Right ventricle myocardium inferior (tissue), 1 donor: Measurements from ENCODE around the gene PKP4. TPM values are rescaled to one million over a fixed set of nuclear protein-coding genes. Genes with fewer than 3 reads are reported as not detected.
"Not testable (repeated sequence)": the region's sequence is repeated elsewhere in the genome, so short reads cannot be mapped to it uniquely, and the experiment has no call there.

Source experiments
- ATAC-seq: fragments of 200-7000 bp; cut with Tn5 transposase; one replicate; pipeline ENCODE4 v1.9.1; 2020; ENCODE audit warnings: mild to moderate bottlenecking, moderate library complexity
- DNase-seq: peaks from one replicate; pipeline ENCODE4 v3.0.0; 2021; ENCODE audit errors: missing footprints
- intact Hi-C: fragments of 100-400 bp; cut with DNase I; formaldehyde crosslinking; loops from one replicate; pipeline ENCODE4 v1.11.0; 2022
- total RNA-seq: library from RNA; stranded (reverse); fragmentation: NEBNext Ultra II Directional; extraction: Animal tissue kit (Norgen Biotek cat#: 25700); gene quantifications from one replicate; pipeline ENCODE4 v1.2.1, GENCODE V29; 2021
- donor health status: DM: no; HTN: yes; CAD: no; lungs with severe emphysema.

PKP4 gene
- total RNA-seq, 1 donor from 2014 or later, result 47.9 TPM

DNA sequence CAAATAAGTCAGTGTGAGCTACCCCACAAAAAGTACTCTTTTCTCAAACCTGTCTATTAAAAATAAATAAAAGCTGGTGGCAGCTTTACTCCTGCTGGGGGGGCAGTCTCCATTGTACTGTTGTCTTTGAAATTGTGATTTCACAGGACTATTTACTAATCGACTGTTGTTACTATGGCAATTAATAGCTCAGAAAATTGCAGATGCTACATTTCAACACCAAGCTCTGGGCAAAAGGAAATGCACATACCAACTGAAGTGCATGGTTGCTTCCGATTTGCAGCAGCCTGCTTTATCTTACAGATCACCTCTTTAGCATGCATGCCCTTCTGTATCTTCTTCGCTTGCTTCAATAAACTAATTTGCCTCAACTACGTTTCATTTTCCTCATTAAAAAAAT lies 220.8 kb downstream of the PKP4 start:
- intact Hi-C loops, result loop anchor here (5.0 kb wide), 3 partner anchors 50 to 220 kb away; partner anchors contain the start of genes CCDC148 and PKP4
- DNase-seq, result no peak
- no peak for ATAC-seq

DNA sequence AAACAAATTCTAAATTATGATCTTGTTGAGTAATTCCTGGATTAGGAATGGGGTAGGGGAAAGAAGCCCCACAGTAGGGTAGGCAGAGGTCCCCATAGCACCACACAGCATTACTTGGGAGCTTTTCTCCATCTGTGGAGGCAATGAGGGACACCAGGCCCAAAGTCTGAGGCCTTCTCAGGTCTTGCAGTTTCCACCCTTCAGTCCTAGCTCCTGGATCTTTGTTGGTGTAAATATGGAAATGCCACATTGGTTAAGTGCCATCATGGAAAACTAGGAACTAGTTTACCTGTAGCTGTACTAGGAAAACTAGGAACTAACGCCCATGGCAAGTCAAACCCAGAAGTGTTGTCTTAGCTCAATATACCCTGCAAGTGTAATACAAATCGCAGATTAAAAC lies 225.1 kb downstream of the PKP4 start:
- intact Hi-C loops, result no loop called here
- no peak for ATAC-seq
- no peak for DNase-seq

DNA sequence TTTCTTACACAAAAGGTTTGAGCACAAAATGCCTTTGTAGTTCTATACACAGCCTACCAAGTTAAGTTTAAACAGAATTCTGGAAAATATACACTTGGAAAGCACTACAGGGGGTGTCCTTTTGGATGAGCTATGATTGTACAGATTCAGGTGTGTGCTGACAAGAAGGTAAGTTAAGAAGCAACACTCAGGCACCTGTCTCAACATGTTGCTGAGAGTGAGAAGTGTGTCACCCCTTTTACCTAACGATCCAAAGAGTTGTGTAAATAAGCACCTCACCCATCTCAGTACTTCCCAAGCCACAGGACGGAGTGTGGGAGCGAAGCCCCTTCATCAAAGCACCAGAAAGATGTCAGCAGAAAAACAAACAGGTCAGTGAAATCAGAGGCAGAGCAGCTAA lies 228.9 kb downstream of the PKP4 start:
- intact Hi-C loops, result no loop called here
- DNase-seq, result no peak
- ATAC-seq, result no peak

DNA sequence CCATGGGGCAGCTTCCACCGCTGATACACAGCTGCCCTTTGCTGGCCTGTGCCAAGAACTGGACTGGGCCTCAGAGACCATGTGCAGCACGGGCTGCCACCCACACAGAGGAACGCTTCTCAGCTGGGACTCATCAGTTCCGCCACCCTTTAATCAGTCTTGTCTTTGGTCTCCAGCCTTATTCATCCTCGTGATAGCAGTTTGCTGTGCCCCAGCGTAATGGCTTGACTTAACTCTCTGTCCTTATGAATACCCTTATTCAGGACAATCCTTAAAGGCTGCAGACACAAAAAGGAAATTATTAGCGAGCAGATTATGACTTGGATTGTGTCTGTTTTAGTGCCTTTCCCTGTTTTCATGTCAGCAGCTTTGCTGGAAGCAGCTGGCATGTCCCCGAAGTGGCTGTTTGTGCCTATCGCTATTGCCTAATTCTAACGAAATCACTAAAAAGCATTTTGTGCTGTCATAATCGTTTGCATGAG lies 229.5 kb downstream of the PKP4 start:
- DNase-seq (no peak), ATAC-seq (peak; percentile 77)
- intact Hi-C loops, result no loop called here

DNA sequence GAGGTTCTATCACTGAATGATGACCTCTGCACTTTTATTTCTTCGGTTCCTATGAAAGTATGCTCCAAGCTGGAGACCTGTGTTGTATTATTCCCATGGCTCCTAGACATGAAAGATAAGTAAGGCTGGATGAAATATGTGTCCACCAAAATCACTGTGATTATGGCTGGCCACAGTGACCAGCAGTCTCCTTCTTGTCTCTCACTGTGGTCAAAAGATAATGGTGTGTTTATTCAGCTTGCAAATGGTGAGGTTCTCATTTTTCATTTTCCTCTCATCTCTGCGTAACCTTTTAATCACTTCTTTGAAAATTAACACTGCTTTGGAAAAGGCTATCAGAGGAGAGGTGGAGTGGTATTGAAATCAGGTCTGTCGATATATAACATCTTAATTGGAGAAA lies 230.6 kb downstream of the PKP4 start:
- ATAC-seq (no peak), DNase-seq (no peak)
- intact Hi-C loops, result no loop called here

DNA sequence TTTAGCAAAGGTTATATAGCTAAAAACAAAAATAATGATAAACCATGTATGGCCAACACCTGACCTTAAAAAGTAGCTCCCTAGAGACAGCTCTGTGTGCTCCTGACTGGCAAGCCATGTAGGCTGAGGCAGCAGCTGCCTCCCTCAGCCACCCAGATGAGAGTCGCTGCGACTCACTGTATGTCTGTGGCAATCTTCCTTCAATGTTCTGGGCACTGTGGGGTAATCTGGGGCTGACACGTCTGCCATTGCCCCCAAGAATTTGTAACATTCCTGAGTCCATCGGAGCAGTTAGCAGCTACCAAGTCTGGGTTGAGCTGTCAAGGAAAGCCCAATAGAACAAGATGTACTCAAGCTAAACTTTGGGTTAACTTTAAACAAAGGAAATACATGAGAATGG lies 232.0 kb downstream of the PKP4 start:
- DNase-seq, result no peak
- ATAC-seq, result no peak
- intact Hi-C loops, result no loop called here

DNA sequence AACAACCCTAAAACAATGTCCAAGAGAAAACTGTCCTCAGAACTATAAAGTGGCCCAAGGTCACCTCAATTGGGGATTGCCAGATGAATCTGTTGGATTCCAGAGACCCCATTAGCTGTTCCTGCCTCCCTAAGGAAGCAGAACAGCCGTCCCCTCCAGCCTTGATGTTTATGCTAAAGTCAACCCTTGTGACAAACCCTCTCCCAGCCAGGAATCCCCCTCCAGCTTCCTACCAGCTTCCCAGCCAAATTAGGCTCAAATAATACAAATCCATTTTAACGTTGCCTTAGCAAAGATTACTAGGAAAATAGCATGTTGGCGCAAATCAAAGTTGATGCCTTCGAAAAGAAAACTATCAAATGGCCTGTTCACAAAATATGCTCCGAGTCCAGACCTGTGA lies 232.6 kb downstream of the PKP4 start:
- DNase-seq (no peak), ATAC-seq (no peak)
- intact Hi-C loops, result no loop called here

DNA sequence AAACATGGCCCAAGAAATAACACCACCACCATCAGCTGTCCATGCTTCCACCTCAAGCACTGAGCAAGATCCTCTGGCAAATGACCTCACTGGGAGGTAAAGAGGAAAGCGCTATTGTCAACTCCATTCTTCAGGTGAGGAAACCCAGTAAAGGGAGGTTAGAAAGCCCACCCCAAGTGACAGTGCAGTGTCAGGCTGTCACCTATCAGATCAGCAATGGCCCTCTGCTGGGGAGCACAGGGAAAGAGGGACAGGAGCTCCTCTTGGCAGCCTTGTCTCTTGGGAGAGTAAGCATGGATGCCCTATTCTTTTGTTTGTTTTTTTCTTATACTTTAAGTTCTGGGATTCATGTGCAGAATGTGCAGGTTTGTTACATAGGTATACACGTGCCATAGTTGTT lies 234.1 kb downstream of the PKP4 start:
- no peak for DNase-seq
- intact Hi-C loops, result no loop called here
- ATAC-seq, result no peak

DNA sequence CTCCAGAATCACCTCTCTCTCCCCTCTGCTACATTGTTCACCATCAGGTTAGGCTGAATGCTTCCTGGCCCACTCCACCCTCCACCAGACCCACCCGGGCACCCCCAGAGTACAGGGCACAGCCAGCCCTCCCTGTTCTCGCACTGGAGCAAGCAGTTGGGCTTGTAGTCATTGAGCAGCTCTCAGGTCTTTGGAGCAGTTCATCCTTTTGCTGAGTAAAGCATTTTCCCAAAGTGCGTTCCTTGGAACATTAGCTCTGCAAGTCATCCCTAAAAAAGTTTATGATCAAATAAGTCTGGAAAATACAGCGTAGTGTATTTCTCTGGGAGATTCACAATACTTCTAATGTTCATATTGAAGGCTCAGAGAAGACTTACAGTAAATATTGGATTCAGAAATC lies 234.9 kb downstream of the PKP4 start:
- no peak for DNase-seq
- intact Hi-C loops, result no loop called here
- ATAC-seq, result no peak

DNA sequence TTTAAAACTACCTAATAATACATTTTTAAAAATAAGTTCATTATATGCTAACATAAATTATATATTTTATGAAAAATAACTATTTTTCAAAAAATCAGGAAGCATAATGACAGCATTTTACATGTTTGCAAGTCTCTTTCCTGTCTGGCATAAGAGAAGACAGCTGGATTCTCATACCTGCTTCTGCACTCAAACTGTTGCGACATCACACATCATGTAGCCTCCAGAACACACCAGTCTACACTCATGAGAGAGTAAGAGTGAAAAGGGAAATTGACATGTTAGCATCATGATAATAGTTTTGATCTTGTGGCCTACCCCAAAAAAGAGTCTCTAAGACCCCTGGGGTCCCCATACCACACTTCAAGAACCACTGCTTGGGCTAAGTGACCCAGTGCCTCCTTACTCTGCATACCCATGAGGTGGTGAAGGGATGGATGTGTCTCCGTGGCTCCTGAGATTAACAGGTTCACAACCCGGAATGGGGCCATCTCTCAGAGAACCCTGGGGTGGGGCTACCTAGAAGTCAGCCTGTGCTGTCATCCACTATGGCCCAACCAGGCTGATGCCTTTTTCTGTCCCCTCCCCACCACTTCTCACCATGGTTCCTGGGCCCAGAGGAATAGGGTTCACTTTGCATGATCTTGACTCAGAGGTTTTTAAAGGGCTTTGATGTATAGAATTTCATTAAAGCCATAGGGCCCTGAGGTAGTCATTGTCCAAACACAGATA lies 235.8 kb downstream of the PKP4 start:
- intact Hi-C loops, result no loop called here
- no peak for DNase-seq
- ATAC-seq, result no peak

DNA sequence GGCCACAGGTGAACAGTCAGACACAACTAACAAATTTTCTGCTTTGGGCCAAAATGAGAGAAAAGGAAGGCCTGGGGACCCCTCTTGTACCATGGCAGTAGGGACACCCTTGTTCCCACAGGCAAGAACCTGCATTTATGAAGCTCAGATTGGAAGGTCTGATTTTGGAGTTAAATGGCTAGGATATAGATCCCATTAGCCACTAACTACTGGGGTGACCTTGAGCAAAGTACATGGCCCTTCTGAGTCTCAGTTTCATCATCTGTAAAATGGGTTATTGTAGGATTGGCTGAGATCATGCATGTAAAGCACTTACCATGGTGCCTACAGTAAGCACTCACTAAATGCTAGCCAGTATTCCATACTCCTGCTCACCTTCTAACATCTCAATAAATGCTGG lies 236.7 kb downstream of the PKP4 start:
- DNase-seq (no peak), ATAC-seq (no peak)
- intact Hi-C loops, result no loop called here

DNA sequence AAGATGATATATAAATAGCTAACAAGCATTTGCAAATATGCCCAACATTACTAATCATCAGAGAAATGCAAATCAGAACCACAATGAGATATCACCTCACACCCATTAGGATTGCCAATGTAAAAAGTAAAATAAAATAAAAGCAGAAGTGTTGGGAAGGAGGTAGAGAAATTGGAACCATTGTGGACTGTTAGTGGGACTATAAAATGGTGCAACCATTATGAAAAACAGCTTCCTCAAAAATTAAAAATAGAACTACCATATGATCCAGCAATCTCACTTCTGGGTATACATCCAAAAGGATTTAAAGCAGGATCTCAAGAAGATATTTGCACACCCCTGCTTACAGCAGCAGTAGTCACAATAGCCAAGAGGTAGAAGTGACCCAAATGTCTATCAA lies 238.6 kb downstream of the PKP4 start:
- ATAC-seq (no peak), DNase-seq (no peak)
- intact Hi-C loops, result no loop called here

DNA sequence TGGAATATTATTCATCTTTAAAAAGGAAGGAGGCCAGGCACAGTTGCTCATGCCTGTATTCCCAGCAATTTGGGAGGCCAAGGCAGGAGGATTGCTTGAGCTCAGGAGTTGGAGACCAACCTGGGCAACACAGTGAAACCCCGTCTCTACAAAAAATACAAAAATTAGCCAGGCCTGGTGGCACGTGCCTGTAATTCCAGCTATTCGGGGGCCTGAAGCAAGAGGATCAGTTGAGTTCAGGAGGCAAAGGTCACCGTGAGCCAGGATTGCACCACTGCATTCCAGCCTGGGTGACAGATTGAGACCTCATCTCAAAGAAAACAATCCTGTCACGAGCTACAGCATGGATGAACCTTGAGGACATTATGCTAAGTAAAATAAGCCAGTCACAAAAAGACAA lies 239.0 kb downstream of the PKP4 start:
- intact Hi-C loops, ATAC-seq, DNase-seq: not testable (repeated sequence)

DNA sequence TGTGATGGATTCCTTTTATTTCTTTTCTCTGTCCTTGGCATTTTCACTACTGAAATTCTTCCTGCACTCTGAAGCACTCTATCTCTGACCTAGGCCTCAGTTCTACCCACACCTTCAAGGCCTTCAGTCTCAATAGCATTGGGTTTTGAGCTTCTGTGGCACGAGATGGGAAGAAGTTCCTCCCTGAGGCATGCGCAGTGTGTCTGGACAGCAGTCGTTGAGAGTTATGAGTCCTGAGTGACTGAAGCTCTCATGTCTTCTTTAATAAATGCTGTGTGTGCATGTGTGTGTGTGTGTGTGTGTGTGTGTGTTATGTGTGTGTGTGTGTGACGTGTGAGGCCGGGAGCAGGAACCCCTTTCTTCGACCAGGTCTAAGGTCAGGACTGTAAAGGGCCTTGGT lies 242.6 kb downstream of the PKP4 start:
- ATAC-seq (no peak), DNase-seq (no peak)
- intact Hi-C loops, result no loop called here

DNA sequence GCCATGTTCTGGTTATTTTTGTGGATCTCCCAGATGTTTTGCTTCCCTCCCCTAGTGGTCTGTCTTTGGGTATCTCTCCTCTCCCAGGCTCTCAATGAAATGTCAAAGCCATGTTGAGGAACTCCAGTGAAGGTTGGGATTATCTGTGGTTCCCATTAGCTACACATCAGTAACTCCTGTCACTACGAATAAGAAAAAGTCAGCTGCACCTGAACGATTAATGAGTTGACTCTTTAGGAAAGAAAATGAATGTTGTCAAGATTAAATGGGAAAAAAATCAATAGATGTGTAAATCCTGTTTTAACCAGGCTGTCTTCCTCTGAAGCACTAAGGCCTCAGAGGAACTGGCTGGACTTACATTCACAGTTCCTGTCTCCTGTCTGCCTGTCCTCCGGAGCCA lies 244.3 kb downstream of the PKP4 start:
- no peak for DNase-seq
- no peak for ATAC-seq
- intact Hi-C loops, result no loop called here

DNA sequence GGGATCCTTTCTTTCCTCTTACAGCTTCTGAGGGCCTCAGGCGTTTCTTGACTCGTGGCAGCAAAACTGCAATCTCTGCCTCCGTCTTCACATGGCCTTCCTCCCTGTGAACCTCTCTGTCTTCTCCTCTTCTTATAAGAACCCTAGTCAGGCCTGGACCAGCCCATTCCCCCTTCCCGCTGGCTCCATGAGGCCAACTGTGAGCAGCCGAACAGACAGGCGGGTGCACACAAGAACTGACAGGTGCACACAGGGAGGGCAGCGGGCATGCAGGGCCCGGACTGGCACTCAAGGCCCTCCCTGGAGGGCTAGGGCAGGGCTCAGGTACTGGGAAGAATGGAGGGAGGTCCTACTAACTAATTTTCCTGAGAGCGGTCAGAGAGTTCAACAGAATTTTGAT lies 246.0 kb downstream of the PKP4 start:
- intact Hi-C loops, result no loop called here
- ATAC-seq (no peak), DNase-seq (no peak)

DNA sequence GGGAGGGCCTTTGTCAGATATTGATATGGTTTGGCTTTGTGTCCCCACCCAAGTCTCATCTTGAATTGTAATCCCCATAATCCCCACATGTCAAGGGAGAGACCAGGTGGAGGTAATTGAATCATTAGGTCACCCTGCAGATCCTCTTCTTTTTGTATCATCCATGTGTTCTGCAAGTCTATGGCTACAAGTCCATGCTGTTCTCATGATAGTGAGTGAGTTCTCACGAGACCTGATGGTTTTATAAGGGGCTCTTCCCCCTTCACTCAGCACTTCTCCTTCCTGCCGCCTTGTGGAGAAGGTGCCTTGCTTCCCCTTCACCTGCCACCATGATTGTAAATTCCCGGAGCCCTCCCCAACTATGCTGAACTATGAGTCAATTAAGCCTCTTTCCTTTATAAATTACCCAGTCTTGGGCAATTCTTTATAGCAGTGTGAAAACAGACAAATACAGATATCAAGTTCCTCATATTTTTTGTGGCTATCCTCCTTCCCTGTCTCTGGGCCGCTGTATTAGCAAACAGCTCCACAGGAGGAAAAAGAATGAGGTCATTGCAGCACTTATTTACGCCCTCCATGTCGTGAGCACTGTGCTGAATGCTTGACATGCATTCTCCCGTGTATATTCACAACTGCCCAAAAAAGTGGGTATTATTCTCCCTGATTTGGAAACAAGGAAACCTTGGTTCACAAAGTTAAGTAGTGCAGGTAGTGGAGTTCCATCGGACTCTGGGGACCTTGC lies 248.1 kb downstream of the PKP4 start:
- DNase-seq, intact Hi-C loops, ATAC-seq: not testable (repeated sequence)

DNA sequence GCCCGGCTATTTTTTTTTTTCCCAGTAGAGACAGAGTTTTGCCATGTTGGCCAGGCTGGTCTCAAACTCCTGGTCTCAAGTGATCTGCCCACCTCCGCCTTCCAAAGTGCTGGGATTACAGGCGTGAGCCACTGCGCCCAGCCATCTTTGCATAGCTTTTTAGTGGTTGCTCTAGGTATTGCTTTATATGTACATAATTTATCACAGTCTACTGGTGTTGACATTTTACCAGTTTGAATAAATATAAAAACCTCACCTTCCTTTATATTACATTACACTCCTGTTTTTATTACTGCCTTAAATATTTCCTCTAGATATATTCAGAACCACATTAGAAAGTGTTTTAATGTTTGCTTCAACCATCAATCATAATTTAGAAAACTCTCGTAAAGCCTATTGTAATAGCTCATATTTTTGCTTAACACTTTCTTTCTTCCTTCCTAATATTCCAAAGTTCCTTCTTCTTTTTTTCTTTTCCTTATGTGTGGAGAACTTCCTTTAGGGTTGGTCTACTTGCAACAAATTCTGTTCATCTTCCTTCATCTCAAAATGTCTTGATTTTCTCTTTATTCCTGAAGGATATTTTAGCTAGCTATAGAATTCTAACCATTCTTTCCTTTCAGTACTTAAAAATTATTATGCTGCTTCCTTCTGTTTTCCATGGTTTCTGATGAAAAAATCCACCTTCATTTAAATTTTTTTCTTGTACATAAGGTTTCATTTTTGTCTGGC lies 256.2 kb downstream of the PKP4 start:
- no peak for DNase-seq
- intact Hi-C loops, result no loop called here

DNA sequence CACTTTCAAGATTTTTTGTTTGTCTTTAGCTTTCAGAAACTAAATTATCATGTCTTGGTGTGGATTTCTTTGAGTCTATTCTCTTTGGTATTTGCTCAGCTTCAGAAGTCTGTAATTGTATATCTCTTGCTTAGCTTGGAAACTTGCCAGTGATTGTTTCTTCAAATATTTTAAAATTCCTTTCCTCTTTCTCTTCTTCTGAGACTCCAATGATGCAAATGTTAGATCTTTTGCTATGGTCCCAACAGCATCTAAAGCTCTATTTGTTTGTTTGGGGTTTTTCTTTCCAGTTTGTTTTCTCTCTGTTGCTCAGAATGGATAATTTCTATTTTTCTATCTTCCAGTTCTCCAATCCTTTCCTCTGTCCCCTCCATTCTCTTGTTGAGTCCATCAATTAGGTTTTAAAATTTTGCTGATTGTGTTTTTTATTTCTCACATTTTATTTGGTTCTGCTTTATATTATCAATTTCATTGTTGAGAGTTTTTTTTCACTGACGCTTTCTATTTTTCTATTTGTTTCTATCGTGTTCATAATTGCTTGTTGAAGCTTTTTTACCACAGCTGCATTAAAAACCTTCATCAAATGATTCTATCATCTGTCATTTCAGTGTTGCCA lies 256.9 kb downstream of the PKP4 start:
- DNase-seq, result no peak
- no peak for ATAC-seq
- intact Hi-C loops, result no loop called here

More for the DNA sequence above, 256.2 kb downstream of the PKP4 start:
- no peak for ATAC-seq
